ENCODE results near the gene TPRG1.

TPRG1 gene

GRCh38 chr3:189166321-189166720, 5.5 kb upstream of the TPRG1 start:
- DNase-seq (ENCODE audit: low read depth): no peak

DNA sequence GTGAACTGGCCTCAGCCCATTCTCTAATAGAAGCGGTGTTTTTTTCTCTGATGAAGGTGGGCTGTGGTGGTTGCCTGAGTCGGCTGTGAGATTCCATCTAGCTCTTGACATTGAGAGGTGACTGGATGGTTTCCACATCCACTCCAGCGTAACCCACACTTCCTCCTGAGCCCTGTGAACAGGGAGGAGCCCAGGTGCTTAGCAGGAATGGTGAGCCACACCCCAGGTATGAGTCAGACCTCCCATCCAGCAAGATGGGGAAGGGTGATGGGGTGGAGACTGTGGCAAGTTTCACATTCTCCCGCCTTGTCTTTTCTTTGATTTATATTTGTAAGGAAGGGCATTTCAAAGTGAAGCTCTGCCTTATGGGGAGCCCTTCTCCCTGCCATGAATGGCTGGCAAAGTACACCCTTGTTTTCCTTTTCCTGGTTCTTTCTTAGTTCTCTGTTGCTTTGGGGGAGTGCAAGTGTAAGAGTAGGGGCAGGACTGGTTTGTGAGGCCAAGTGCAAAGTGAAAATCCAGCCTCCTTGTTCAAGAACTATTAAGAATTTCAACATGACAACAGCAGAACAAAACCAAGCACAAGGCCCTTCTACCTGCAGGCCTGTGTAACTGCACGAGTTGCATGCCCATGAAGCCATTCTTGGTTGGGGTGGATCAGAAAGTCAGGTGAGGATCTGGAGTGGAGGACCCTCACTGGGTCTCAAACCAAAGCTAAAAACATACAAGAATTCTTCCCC, 4.6 kb upstream of the TPRG1 start:
- DNase-seq (ENCODE audit: low read depth): no peak

GRCh38 chr3:189168711-189169110, 3.1 kb upstream of the TPRG1 start:
- DNase-seq (ENCODE audit: low read depth): no peak

DNA sequence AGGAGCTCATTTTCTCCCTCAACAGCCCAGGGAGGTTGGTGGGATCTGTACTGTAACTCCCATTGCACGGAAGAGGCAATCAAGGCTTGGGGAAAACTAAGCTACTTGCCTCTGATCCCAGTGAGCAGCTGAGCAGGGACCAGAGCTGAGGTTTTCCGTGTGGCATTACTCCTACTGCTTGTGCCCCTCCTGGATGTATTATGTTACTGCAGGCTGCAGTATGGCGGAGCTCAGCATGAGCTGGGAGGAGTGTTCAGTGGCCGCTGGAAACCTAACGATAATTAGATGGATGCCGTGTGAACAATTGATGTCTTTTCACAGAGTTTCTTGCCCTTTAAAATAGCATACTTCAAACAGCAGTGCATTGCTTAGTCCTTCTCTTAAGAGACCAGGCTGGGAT, 2.0 kb upstream of the TPRG1 start:
- no peak for DNase-seq (ENCODE audit: low read depth)

DNA sequence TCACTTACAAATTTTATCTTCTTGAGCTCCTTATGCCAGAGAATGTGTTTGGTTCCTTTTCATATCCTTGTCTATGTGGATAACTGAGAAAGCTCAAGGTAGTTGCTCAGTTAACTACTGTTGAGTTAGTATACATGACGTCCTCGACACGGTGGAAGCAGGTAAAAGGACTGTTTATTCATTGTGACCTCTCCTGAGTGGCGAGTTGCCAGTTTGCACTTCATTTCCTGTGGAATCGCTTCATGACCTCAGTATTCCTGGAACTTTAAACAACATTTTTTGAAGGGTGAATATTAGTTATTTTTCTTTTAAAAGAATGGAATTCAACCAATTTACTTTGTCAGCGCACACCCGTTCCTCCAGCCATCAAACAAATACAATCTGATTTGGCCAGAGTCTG, 1.2 kb upstream of the TPRG1 start:
- peak; percentile 32 for DNase-seq (ENCODE audit: low read depth)

DNA sequence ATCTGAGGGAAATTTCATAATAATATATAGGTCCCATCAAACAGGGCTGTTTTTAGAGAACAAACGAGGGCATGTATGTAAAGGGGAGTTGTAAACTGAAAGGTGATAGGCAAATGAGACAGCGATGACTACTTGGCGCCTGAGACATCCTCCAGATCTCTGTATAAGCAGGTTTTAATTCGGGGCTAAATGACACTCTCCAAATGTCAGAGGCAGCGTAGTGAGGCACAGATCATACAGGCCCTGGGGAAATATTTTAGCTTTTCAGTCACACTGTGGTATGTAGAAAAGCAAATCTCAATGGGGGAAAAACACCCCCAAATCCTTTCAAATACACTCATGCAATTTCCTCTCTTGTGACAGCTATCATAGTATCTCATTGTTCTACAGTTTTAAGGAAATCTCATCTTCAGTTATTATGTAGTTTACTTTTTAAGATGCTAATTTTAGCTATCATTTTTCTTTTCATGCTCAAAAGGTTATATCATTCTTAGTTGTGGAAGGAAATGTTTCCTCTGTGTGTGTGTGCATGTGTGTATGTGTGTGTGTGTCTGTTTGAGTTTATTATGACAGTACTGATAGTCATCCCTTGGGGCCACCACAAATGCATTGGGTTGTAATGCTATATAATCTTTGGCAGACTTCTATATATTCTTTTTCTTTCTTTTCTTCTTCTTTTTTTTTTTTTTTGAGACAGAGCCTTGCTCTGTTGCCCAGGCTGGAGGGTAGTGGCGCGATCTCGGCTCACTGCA, 1.1 kb downstream of the TPRG1 start:
- no peak for DNase-seq (ENCODE audit: low read depth)

- no peak for DNase-seq (ENCODE audit: low read depth)
Measured at GRCh38 chr3:189184566-189184965, 12.8 kb downstream of the TPRG1 start.

DNA sequence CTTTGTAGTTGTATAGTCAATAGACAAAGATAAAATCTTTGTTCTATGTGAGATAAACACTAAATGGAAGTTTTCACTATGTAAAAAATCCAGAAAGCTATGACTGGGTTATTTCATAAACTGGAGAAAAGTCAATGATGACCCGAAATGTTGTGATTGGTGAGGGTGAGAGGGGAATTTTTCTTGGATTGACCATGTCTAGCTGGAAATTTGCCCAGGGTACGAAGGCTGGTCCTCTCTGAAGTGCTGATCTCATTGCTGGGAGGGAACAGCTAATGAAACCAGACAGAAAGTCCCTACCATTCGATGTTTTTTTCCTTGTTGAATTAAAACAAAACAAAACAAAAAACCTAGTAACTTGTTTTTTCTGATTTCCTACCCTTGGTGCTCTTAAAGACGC, 14.3 kb downstream of the TPRG1 start:
- peak; percentile 74 for DNase-seq (ENCODE audit: low read depth)

DNA sequence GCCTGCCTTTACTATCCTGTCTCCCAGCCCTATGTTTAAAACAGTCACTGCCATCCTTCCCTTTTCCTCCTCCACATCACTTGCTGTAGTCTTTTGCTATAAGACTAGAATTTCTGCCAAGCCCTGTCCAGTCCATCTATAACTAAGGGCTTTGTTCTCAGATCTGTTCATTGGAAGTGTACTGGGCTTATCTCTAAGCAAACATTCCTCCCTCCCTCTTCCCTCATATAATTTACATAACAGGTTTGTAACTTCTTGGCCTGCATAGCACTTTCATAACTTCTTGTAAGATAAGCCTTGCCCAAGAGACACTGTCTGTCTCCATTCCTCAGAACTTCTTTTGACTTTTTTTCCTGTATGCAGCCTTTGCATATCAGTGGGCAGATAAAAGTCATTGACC, 16.7 kb downstream of the TPRG1 start:
- peak; percentile 50 for DNase-seq (ENCODE audit: low read depth)

- no peak for DNase-seq (ENCODE audit: low read depth)
Measured at GRCh38 chr3:189192725-189193124, 21.0 kb downstream of the TPRG1 start.

GRCh38 chr3:189195302-189195701, 23.5 kb downstream of the TPRG1 start:
- DNase-seq (ENCODE audit: low read depth): peak; percentile 7

DNA sequence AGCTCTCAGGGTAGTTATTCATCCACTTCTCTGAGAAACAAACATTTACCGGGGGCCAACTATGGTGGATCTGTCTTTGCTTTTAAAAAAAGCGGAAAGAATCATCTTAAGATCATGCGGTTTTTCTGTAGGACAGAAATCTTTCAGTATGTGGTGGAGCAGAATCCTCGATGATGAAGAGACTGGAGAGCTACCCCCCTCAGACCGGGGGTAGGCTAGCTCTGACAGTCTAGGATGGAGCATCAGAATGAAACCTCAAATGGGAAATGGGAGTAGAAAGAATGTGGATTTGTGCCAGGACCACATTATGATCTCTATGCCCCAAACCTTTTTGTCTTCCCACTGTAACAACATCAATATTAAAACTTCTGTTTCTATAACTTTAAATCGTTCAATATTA, 30.3 kb downstream of the TPRG1 start:
- no peak for DNase-seq (ENCODE audit: low read depth)

- DNase-seq (ENCODE audit: low read depth): no peak
Measured at GRCh38 chr3:189202583-189202982, 30.8 kb downstream of the TPRG1 start.

DNA sequence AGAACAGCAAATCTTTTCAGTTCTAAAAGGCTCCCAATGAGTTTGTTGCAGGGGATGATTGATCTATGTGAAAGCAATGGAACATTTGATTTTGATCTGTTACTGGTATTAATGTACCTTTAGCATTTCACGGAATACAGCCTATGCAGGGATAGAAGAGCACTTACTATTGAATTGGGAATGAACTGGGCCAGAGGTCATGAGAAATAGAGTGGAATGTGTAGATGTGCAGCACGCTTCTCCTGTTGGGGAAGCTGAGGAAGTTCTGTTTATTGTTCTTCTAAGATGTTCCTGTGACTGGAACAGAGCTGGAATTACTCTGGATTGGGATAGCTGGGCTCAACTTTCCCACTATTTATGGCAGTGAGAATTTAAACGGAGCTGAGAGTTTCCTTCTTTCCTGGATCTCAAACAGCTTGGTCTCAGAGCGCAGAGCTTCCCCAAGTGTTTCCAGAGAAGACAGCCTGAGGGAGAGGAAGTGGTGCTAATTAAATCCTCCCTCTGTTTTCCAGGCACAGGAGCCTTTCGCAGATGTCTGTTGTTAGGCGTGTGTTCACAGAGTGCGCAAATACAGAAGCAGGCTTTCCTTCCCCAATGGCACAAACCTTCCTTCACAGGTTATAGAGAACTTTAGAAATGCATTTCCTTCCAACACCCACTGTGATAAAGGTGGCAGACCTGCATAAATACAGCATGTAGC, 32.5 kb downstream of the TPRG1 start:
- DNase-seq (ENCODE audit: low read depth): no peak

GRCh38 chr3:189204937-189205336, 33.2 kb downstream of the TPRG1 start:
- no peak for DNase-seq (ENCODE audit: low read depth)

DNA sequence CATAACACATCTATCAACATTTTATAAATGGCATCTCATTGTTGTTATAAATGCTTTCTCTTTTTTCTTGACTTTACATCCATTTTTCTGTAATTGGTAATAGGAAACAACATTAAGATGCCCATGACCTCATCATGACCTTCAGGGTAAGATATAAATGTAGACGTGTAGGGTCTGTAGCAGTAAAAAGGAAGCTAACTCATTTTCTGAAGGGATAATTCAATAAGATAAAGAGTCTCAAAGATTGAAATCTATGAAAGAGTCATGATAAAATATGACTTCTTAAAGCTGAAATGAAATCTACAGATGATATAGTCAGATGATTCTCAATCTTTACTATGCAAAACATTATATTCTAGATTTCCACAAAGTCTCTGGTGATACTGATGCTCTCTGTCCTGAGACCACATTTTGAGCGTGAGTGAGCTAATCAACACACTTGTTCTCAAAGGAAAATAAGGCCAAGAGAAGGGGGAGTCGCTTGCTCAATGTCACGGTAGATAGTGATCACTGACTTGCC, 38.5 kb downstream of the TPRG1 start:
- no peak for DNase-seq (ENCODE audit: low read depth)

DNA sequence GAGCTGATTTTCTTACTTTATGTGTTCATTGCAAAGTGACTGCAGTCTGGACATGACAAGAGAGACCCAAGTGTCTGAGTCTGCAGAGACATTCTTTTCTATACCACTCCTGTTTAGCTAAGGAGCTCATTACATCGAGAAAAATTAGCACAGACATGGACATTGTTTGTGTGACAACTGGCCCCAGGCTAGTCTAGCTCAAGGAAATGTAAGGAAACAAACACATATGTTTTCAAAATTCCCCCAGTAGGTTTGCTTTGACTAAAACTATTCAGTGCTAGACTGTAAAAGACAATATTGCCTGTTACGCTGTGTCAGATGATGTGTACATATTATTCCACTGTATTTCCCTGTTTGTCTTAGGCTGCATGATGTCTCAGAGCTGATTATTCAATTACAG, 40.9 kb downstream of the TPRG1 start:
- DNase-seq (ENCODE audit: low read depth): no peak

DNA sequence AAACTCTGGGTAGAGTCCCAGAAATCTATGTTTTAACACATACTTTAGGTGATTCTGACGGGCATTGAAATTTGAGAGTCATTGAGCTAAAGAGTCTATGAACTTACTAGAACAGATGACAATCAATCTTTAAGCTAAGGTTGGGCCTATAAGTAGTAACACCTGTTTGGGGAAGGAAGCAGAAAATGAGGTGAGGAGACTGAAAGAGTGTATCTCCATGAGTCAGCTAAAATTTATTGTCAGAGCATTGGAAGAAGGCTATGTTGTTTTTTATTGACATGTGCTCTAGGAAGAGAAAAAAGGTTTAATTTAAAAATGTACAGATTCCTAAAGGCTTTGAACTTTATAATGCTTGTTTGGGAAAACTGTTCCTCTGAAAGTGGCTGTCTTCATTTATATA, 42.9 kb downstream of the TPRG1 start:
- DNase-seq (ENCODE audit: low read depth): no peak

- DNase-seq (ENCODE audit: low read depth): no peak
Measured at GRCh38 chr3:189222927-189223636, 51.3 kb downstream of the TPRG1 start.

DNA sequence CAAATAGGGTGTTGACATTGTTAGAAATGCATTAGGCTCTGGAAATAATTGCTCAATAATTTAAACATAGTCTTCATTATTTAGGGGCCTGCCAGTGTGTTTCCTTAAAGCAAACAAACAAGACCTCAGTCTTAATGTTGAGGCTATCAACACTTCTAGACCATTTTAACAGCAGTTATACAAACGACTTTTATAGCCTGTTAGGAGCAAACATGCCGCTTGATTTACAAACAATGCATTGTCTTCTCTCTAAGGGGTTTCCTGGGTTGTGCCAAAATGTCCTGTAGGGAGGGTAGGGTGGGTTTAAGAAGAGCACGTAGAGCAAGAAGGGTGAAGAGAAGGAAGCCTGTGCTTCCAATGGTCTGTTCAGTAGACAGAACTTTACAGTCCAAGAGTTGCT, 53.7 kb downstream of the TPRG1 start:
- DNase-seq (ENCODE audit: low read depth): no peak

DNA sequence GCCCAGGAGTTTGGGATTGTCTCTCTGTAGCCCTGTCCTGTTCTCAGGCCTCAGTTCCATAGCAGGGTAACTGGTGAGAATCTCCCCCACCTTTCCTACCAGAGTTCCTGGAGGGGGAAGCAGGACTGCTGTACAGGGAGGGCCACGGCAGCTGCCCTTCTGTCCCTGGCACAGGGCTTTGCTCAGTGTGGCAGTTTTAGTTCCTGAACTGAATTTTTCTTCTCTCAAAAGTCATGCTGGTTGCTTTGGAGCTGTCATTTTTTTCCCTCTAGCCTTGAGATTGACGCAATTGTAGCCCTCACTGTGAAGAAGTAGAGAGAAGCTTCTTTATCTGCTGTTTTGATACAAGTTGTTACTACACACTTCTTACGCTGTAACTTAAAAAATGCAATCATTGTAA, 55.5 kb downstream of the TPRG1 start:
- no peak for DNase-seq (ENCODE audit: low read depth)

GRCh38 chr3:189229196-189229828, 57.5 kb downstream of the TPRG1 start:
- DNase-seq (ENCODE audit: low read depth): no peak

Measured in iris pigment epithelial cell (primary cell).